ENCODE measurements around the gene NOLC1.

GRCh38 chr10:102184606-102185005 lies 32.4 kb downstream of the NOLC1 start:
- TF ChIP-seq, protein P1, sequence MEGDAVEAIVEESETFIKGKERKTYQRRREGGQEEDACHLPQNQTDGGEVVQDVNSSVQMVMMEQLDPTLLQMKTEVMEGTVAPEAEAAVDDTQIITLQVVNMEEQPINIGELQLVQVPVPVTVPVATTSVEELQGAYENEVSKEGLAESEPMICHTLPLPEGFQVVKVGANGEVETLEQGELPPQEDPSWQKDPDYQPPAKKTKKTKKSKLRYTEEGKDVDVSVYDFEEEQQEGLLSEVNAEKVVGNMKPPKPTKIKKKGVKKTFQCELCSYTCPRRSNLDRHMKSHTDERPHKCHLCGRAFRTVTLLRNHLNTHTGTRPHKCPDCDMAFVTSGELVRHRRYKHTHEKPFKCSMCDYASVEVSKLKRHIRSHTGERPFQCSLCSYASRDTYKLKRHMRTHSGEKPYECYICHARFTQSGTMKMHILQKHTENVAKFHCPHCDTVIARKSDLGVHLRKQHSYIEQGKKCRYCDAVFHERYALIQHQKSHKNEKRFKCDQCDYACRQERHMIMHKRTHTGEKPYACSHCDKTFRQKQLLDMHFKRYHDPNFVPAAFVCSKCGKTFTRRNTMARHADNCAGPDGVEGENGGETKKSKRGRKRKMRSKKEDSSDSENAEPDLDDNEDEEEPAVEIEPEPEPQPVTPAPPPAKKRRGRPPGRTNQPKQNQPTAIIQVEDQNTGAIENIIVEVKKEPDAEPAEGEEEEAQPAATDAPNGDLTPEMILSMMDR (IDR thresholded peaks at IDR 0.05), result no peak
- TF ChIP-seq USF1 (CRISPR knock-in tag; IDR thresholded peaks at IDR 0.05), result no peak
- TF ChIP-seq ZSCAN18 (CRISPR knock-in tag; IDR thresholded peaks at IDR 0.05), result no peak
- TF ChIP-seq, protein P2, sequence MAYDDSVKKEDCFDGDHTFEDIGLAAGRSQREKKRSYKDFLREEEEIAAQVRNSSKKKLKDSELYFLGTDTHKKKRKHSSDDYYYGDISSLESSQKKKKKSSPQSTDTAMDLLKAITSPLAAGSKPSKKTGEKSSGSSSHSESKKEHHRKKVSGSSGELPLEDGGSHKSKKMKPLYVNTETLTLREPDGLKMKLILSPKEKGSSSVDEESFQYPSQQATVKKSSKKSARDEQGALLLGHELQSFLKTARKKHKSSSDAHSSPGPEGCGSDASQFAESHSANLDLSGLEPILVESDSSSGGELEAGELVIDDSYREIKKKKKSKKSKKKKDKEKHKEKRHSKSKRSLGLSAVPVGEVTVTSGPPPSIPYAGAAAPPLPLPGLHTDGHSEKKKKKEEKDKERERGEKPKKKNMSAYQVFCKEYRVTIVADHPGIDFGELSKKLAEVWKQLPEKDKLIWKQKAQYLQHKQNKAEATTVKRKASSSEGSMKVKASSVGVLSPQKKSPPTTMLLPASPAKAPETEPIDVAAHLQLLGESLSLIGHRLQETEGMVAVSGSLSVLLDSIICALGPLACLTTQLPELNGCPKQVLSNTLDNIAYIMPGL (CRISPR knock-in tag; IDR thresholded peaks at IDR 0.05), result no peak
- TF ChIP-seq SMAD4 (CRISPR knock-in tag; IDR thresholded peaks at IDR 0.05), result no peak
- TF ChIP-seq, protein P3, sequence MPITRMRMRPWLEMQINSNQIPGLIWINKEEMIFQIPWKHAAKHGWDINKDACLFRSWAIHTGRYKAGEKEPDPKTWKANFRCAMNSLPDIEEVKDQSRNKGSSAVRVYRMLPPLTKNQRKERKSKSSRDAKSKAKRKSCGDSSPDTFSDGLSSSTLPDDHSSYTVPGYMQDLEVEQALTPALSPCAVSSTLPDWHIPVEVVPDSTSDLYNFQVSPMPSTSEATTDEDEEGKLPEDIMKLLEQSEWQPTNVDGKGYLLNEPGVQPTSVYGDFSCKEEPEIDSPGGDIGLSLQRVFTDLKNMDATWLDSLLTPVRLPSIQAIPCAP (CRISPR knock-in tag; IDR thresholded peaks at IDR 0.05), result no peak
